ENCODE results near the gene PARP3.

The PARP3 gene

DNA sequence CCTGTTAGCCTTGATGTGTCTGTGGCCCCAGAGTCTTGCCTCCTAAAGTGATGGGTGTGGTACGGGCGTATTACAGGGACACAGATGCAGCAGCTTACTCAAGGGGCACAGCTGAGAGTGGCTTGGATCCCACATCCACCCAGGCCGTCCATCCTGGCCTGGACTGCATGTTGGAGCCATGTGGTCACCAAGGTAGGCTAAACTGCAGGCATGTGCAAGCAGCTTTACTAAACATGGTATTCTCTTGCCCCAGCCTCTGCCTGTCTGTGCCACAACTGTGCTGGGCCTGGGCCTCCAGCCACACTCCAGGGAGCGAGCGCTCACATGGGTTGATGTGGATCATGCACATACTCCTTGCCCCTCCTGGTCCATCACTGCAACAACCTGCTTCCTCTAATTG lies 7.0 kb downstream of the PARP3 start:
- no peak for DNase-seq

DNA sequence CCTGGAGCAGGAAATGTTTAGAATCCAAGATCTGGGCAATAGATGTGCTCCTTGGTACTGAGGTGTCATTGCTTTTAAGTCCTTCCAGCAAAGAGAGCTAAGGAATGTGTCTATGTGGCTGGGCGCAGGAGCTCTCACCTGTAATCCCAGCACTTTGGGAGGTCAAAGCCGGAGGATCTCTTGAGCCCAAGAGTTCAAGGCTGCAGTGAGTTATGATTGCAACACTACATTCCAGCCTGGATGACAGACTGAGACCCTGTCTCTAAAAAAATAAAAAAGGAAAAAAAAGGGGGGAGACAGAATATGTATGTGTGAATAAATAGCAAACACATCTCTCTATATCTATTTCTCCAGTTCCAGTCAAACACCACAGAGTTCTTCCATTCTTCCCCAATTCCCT lies 8.7 kb downstream of the PARP3 start:
- DNase-seq, result no peak

GRCh38 chr3:51953445-51953844 lies 11.3 kb downstream of the PARP3 start:
- DNase-seq, result no peak

- no peak for DNase-seq
Observed at GRCh38 chr3:51954105-51954504, 11.9 kb downstream of the PARP3 start.

- no peak for DNase-seq
Observed at GRCh38 chr3:51954713-51955112, 12.6 kb downstream of the PARP3 start.

GRCh38 chr3:51955175-51955892 lies 13.2 kb downstream of the PARP3 start, which contains the start of gene GPR62:
Gene GPR62 (plus strand): TSS chr3:51955381. CDS start chr3:51955653, 272 bp downstream.
- no peak for DNase-seq

DNA sequence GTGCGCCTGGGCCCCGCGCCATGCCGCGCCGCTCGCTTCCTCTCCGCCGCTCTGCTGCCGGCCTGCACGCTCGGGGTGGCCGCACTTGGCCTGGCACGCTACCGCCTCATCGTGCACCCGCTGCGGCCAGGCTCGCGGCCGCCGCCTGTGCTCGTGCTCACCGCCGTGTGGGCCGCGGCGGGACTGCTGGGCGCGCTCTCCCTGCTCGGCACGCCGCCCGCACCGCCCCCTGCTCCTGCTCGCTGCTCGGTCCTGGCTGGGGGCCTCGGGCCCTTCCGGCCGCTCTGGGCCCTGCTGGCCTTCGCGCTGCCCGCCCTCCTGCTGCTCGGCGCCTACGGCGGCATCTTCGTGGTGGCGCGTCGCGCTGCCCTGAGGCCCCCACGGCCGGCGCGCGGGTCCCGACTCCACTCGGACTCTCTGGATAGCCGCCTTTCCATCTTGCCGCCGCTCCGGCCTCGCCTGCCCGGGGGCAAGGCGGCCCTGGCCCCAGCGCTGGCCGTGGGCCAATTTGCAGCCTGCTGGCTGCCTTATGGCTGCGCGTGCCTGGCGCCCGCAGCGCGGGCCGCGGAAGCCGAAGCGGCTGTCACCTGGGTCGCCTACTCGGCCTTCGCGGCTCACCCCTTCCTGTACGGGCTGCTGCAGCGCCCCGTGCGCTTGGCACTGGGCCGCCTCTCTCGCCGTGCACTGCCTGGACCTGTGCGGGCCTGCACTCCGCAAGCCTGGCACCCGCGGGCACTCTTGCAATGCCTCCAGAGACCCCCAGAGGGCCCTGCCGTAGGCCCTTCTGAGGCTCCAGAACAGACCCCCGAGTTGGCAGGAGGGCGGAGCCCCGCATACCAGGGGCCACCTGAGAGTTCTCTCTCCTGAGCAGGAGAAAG lies 14.0 kb downstream of the PARP3 start:
- peak; percentile 59 for DNase-seq

- DNase-seq, result no peak
Observed at GRCh38 chr3:51957520-51958205, 15.5 kb downstream of the PARP3 start.

DNA sequence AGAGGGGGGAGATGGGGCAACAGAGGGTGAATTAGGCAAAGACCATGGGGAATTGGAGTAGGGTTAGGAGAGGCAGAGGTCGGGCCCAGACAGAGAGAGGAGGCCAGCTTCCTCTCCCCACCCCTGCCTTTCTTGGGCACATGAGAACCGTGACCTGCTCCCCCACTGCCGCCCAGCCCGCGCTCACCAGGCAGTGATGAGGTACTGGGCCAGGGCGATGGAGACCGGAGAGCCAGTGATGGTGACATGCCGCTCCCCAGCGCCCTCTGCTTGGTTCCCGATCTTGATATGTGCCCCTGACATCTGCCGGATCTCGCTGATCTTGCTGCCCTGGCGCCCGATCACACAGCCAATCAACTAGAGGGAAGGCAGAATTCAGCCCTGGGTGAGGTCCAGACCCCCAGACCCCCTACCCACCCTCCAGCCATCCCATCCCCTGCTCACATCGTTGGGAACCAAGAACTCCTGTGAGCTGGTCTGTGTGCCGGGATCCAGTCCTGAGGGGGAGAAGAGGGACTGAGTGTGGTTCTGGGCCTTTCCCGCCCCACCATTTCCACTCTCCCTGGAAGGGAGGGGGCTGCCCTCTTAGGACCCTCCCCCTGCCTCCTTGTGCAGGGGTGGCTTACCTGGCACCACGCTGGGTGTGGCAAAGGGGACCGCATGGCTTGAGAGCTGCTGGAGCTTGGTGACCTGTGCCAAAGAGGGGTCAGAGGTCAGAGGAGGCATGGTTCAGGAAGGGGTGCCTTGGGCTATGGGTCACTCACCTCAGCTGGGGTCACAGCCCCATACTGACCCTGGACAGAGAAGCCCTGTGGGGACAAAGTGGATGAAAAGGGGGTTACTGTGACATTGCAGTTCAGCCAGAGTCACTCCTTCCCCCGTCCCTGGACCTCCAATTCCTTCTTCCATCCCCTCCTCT lies 16.7 kb downstream of the PARP3 start:
- no peak for DNase-seq

- DNase-seq, result no peak
Observed at GRCh38 chr3:51959651-51960050, 17.5 kb downstream of the PARP3 start.

DNA sequence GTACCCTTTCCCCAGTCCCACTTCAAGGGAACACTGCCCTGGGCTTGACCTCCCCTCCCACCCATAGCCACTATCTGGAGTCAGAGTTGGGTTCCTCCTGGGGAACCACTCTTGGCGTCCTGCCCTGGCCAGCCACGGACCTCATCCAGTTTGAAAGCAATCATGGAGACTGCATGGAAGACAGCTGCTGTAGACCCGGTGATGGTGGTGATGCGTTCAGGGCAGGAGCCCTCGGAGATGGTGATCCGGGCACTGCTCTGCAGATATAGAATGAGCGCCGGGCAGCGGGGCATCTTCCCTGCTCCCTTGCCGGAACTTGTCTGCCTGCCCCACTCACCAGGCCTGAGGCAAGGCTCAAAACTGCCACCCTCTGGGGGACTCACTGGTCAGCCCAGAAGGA lies 18.2 kb downstream of the PARP3 start:
- no peak for DNase-seq

GRCh38 chr3:51961011-51961410 lies 18.8 kb downstream of the PARP3 start:
- no peak for DNase-seq

- DNase-seq, result no peak
Observed at GRCh38 chr3:51961602-51962569, 19.7 kb downstream of the PARP3 start.

DNA sequence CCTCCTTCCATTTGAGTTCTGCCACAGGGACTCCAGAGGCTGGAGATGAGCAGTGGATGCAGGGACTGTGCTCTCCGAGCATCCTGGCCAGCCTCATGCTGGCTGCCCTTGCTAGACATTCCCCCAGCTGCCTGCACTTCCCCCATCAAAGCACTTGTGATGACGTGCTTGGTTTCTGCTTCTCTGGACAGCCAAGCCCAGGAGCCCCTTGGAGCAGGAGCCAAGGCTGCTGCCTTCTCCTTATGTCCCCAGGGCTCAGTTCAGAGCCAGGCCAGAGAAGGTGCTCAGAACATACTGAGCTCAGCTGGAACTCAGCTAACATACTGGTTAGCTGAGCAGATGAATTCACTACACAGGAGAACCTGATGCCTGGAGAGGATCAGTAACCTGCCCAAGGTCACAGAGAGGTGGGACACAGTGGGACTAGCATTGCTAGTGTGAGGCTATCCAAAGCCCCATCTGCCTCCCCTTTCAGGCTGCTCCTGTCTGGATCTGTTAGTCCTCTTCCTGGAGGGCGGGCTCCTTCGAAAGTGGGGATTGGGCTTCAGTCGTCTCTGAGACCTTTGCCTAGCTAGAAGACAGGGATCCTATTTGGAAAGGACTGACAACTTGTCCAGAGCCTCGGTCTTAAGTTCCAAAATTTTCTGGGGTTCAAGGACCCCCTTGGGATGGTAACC lies 20.8 kb downstream of the PARP3 start:
- DNase-seq, result no peak

GRCh38 chr3:51963951-51964451 lies 21.8 kb downstream of the PARP3 start:
- DNase-seq, result no peak

DNA sequence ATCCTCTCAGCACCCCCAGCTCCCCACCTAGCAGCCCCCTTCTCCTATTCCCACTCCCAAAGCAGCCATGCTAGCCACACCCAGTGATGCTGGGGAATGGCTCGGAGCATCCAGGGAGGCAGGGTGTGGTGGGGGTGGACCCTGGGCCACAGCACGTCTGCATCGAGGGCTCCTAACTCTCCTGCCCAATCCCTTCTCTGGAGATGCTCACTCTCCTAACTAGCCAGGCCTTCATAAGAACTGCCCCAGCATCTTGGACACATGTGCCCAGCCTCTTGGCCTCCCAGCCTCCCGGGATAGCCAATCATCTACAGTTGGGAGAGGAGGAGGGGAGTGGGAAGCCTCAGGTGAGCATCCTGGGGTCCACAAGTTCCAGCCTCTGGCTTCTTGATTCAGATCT lies 22.4 kb downstream of the PARP3 start:
- DNase-seq, result no peak

GRCh38 chr3:51966016-51966415 lies 23.9 kb downstream of the PARP3 start:
- no peak for DNase-seq

DNA sequence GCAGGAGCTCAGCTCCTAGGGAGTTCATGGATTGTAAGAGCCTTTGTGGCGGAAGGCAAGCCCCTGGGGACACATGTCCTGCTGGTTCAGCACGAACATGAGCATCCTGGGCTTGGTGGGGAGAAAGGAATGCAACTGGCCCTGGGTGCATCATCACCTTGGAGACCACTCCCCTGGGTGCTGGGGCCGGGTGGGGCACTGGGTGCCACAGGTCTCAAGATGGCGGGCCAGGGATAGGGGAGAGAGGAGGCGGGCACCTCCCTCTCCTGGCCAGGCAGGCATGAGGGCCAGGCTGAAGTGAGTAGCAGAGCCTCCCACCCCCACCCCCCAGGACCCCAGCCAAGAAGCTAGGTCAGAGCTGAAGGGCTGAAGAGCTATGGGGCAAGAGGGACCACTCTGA lies 24.3 kb downstream of the PARP3 start:
- no peak for DNase-seq

DNA sequence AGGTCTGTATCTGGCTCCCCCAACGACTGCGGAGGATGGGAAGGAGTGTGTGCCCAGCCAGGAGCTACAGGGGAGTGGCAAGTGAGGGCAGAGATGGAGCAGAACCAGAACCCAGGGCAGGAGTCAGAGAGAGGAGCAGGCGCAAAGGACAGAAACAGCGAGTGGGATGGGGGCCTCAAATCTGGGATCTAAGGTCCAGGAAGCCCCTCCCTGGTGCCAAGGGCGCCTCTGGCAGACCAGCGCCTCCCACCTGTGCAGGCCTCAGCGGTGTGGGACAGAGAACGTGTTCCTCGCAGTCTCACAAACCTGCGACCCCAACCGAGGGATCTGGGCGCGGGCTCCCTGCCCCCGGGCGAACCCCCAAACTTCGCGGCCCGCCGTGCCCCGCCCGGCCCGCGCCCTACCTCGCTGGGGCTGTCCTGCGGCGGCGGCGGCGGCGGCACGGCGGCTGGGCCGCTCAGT lies 24.8 kb downstream of the PARP3 start:
- no peak for DNase-seq
